ENCODE results near the gene WDR13.

DNA sequence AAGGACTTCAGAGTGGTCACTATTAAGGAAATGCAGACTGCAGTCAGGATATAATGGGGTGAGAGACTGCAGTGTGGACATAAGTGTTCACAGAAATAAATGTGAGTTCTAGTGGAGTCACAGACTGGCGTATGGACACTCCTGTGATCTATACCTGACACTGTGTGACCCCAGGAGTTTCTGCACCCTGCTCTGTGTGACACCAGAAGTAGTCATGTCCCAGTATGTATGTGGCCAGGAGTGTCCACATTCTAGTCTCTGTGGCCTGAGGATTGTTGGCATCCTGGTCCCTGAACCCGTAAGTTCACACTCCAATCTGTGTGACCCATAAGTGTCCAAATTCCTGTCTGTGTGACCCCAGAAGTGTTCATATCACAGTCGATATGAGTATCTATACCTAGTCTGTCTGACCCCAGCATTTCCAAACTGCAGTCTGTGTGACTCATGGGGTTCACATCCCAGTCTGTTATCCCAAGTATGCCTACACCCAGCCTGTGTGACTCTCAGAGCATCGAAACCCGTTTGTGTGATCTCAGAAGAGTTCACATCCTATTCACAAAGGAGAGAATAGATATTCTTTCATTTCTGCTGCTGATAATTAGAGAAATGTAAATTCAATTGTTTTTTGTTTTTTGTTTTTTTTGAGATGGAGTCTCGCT is 16.3 kb downstream of the WDR13 start:
- TF ChIP-seq, protein P1, sequence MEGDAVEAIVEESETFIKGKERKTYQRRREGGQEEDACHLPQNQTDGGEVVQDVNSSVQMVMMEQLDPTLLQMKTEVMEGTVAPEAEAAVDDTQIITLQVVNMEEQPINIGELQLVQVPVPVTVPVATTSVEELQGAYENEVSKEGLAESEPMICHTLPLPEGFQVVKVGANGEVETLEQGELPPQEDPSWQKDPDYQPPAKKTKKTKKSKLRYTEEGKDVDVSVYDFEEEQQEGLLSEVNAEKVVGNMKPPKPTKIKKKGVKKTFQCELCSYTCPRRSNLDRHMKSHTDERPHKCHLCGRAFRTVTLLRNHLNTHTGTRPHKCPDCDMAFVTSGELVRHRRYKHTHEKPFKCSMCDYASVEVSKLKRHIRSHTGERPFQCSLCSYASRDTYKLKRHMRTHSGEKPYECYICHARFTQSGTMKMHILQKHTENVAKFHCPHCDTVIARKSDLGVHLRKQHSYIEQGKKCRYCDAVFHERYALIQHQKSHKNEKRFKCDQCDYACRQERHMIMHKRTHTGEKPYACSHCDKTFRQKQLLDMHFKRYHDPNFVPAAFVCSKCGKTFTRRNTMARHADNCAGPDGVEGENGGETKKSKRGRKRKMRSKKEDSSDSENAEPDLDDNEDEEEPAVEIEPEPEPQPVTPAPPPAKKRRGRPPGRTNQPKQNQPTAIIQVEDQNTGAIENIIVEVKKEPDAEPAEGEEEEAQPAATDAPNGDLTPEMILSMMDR (IDR thresholded peaks at IDR 0.05; ENCODE audit: borderline replicate concordance, extremely low read depth, low read length, poor library complexity, severe bottlenecking): no peak
- TF ChIP-seq EZH2 (IDR thresholded peaks at IDR 0.05; ENCODE audit: borderline replicate concordance, low read depth, low read length, severe bottlenecking): no peak
